ENCODE results near the gene ROR1. TPM values are rescaled to one million over a fixed set of nuclear protein-coding genes. Genes with fewer than 3 reads are reported as not detected.

The ROR1 gene
- total RNA-seq, 1 donor from 2014 or later, result 30.3 TPM

DNA sequence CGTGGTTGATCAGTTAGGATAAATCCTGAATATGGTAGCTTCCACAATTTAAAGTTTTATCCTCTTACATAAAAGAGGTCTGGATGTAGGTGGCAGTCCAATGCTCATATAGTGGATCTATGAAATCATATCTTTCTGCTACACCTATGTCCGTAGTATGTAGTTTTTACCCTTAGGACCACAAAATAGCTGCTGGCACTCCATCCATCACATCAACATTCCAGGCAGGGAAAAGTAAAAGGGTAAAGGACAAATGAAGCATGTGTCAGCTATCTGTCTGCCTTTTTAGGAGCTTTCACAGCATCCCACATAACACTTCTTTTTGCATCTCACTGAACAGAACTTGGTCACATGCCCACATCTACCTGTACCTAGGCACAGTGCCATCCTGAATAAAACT is 184.7 kb downstream of the ROR1 start:
- no peak overlapping the region for H3K4me3 Mint-ChIP-seq
- H3K4me1 Mint-ChIP-seq, result peaks cover 5% of the 10 kb centered on the region
- H3K4me3 ChIP-seq, result no peak overlapping the region
- H3K9ac ChIP-seq, result no peak overlapping the region
- peaks cover 9% of the 10 kb centered on the region for H3K9me3 ChIP-seq (ENCODE audit: low read depth)
- H3F3A ChIP-seq (ENCODE audit: low read depth), result no peaks in the 10 kb centered on the region
- no peaks in the 10 kb centered on the region for H3K27me3 Mint-ChIP-seq (ENCODE audit: insufficient read depth, low read depth)
- DNase-seq (ENCODE audit: low spot score), result no peak
- H2AFZ ChIP-seq (replicated peaks), result no peak overlapping the region
- peaks cover 4% of the 10 kb centered on the region for H3K9me3 Mint-ChIP-seq
- H3K79me2 ChIP-seq (ENCODE audit: low read depth), result peaks cover 77% of the 10 kb centered on the region
- no peaks in the 10 kb centered on the region for H3K27me3 ChIP-seq
- peaks cover 10% of the 10 kb centered on the region for H4K20me1 ChIP-seq (ENCODE audit: low read depth)
- no peak for TF ChIP-seq EZH2 (IDR thresholded peaks at IDR 0.05)
- TF ChIP-seq, protein P1, sequence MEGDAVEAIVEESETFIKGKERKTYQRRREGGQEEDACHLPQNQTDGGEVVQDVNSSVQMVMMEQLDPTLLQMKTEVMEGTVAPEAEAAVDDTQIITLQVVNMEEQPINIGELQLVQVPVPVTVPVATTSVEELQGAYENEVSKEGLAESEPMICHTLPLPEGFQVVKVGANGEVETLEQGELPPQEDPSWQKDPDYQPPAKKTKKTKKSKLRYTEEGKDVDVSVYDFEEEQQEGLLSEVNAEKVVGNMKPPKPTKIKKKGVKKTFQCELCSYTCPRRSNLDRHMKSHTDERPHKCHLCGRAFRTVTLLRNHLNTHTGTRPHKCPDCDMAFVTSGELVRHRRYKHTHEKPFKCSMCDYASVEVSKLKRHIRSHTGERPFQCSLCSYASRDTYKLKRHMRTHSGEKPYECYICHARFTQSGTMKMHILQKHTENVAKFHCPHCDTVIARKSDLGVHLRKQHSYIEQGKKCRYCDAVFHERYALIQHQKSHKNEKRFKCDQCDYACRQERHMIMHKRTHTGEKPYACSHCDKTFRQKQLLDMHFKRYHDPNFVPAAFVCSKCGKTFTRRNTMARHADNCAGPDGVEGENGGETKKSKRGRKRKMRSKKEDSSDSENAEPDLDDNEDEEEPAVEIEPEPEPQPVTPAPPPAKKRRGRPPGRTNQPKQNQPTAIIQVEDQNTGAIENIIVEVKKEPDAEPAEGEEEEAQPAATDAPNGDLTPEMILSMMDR (IDR thresholded peaks at IDR 0.05), result no peak
- no peak for TF ChIP-seq EZH2phosphoT487 (IDR thresholded peaks at IDR 0.05)
- H3K27ac Mint-ChIP-seq, result no peak overlapping the region
- peaks cover 18% of the 10 kb centered on the region for H3K36me3 Mint-ChIP-seq
- H3K27ac ChIP-seq, result no peak overlapping the region
- peaks cover 4% of the 10 kb centered on the region for H3K36me3 ChIP-seq
- H3K4me2 ChIP-seq, result no peak overlapping the region
- H3K4me1 ChIP-seq, result no peaks in the 10 kb centered on the region

DNA sequence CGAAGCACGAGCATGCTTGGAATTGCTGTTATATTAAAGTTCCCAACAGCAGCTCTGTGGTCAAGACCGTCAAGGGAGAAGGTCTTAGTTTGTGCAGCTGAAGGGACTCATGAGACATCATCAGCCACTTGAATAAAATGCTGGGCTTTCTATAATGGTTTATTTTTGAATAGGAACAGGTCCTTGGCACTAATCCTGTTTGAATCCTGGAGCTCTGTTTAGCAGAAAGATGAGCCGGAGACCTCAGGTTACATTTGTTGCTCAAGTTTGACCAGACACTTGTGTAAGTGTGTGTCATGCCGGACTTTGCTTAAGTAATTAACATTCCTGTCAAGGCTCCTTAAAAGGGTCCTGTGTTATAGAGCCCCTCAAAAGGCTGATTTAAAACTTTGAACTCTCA is 186.5 kb downstream of the ROR1 start:
- H3K9ac ChIP-seq, result no peak overlapping the region
- no peak overlapping the region for H3K4me3 ChIP-seq
- H3K36me3 ChIP-seq, result peaks cover 4% of the 10 kb centered on the region
- Mint-ChIP-seq H3K27me3 (ENCODE audit: insufficient read depth, low read depth) (no peaks in the 10 kb centered on the region), H3K4me3 (no peak overlapping the region), H3K9me3 (no peaks in the 10 kb centered on the region), H3K36me3 (peaks cover 15% of the 10 kb centered on the region), H3K27ac (no peak overlapping the region), H3K4me1 (peaks cover 5% of the 10 kb centered on the region)
- no peaks in the 10 kb centered on the region for H3F3A ChIP-seq (ENCODE audit: low read depth)
- H3K27ac ChIP-seq, result no peak overlapping the region
- no peak for DNase-seq (ENCODE audit: low spot score)
- peaks cover 78% of the 10 kb centered on the region for H3K79me2 ChIP-seq (ENCODE audit: low read depth)
- no peak overlapping the region for H2AFZ ChIP-seq (replicated peaks)
- no peak overlapping the region for H3K4me2 ChIP-seq
- TF ChIP-seq, protein P1 (IDR thresholded peaks at IDR 0.05), result no peak
- peaks cover 10% of the 10 kb centered on the region for H4K20me1 ChIP-seq (ENCODE audit: low read depth)
- peaks cover 9% of the 10 kb centered on the region for H3K9me3 ChIP-seq (ENCODE audit: low read depth)
- no peaks in the 10 kb centered on the region for H3K27me3 ChIP-seq
- no peaks in the 10 kb centered on the region for H3K4me1 ChIP-seq

DNA sequence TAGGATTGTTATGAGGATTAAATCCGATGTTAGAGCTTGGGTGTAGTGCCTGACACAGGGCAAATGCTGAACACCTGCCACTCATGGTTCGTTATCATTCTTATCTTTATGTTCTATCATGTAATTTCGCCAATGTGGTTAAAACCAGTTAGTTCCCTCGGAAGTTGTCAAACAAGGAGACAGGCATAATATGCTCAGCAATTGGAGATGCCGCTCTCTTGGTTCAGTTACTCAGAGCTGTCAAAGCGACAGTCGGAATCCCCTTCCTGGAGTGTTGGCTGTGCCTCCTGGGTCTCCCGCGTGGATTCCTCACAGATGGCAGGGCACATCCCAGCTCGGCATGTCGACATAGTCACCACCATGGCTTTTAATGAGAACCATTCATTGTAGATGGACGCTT is 192.2 kb downstream of the ROR1 start:
- TF ChIP-seq EZH2 (IDR thresholded peaks at IDR 0.05) (no peak), EZH2phosphoT487 (IDR thresholded peaks at IDR 0.05) (no peak)
- TF ChIP-seq, protein P1 (IDR thresholded peaks at IDR 0.05), result no peak
- Histone ChIP-seq H4K20me1 (ENCODE audit: low read depth) (peaks cover 11% of the 10 kb centered on the region), H3K79me2 (ENCODE audit: low read depth) (peaks cover 74% of the 10 kb centered on the region), H3K4me3 (no peak overlapping the region), H3K4me1 (no peaks in the 10 kb centered on the region), H3K4me2 (no peak overlapping the region), H2AFZ (replicated peaks) (no peak overlapping the region), H3F3A (ENCODE audit: low read depth) (no peaks in the 10 kb centered on the region), H3K9ac (no peak overlapping the region), H3K27me3 (no peaks in the 10 kb centered on the region), H3K36me3 (no peaks in the 10 kb centered on the region), H3K9me3 (ENCODE audit: low read depth) (no peaks in the 10 kb centered on the region), H3K27ac (no peak overlapping the region)
- Mint-ChIP-seq H3K27me3 (ENCODE audit: insufficient read depth, low read depth) (no peaks in the 10 kb centered on the region), H3K4me3 (no peak overlapping the region), H3K4me1 (peaks cover 7% of the 10 kb centered on the region), H3K27ac (no peak overlapping the region), H3K9me3 (no peaks in the 10 kb centered on the region), H3K36me3 (peaks cover 10% of the 10 kb centered on the region)
- DNase-seq (ENCODE audit: low spot score), result no peak

Measured in neural progenitor cell (in vitro differentiated cells).